Fibroblast of lung (primary cell): ENCODE data around the gene PIP4K2A. TPM values are rescaled to one million over a fixed set of nuclear protein-coding genes. Genes with fewer than 3 reads are reported as not detected.

Source experiments
- DNase-seq, 2 donors: peaks; one replicate each; pipeline versions ENCODE4 v3.0.0 to v3.0.0-alpha.2; 2010; ENCODE audit warnings: low read depth in 2 of 2
- H2AFZ ChIP-seq: 2 replicates; pipeline ENCODE4 v1.5.1; 2012; ENCODE audit warnings: low read length, control low read depth, inconsistent platforms
- H3K27ac ChIP-seq: 2 replicates; pipeline ENCODE4 v1.5.1; 2011; ENCODE audit warnings: low read length, control low read depth; ENCODE audit not compliant: insufficient read depth
- H3K27me3 ChIP-seq: 2 replicates; pipeline ENCODE4 v1.5.1; 2011; ENCODE audit warnings: mild to moderate bottlenecking, low read length; ENCODE audit not compliant: control insufficient read depth, insufficient read depth
- H3K36me3 ChIP-seq: 2 replicates; pipeline ENCODE4 v1.5.1; 2011; ENCODE audit warnings: low read length; ENCODE audit not compliant: control insufficient read depth, insufficient read depth
- H3K4me1 ChIP-seq: 2 replicates; pipeline ENCODE4 v1.5.1; 2011; ENCODE audit warnings: low read length; ENCODE audit not compliant: control insufficient read depth, insufficient read depth; ENCODE audit errors: extremely low read depth
- H3K4me2 ChIP-seq: 2 replicates; pipeline ENCODE4 v1.5.1; 2011; ENCODE audit warnings: low read length, control low read depth; ENCODE audit not compliant: insufficient read depth; ENCODE audit errors: extremely low read depth
- H3K4me3 ChIP-seq, 4 experiments: fragments of 200-600 bp in 1 of 4; sonication (generic) in 1 of 4; replicated peaks in 1 of 4; 2 replicates each; pipeline ENCODE4 v1.5.1; 2011 to 2016; ENCODE audit warnings: low read length in 4 of 4, low read depth in 3 of 4, mild to moderate bottlenecking in 3 of 4, control low read depth in 2 of 4, inconsistent platforms in 1 of 4, mixed read lengths in 1 of 4; ENCODE audit not compliant: insufficient read depth in 1 of 4; ENCODE audit errors: control extremely low read depth in 1 of 4
- H3K79me2 ChIP-seq: 2 replicates; pipeline ENCODE4 v1.5.1; 2012; ENCODE audit warnings: mild to moderate bottlenecking, low read length, inconsistent platforms; ENCODE audit not compliant: control insufficient read depth, insufficient read depth
- H3K9ac ChIP-seq: 2 replicates; pipeline ENCODE4 v1.5.1; 2011; ENCODE audit warnings: mild to moderate bottlenecking, low read length, control low read depth; ENCODE audit not compliant: insufficient read depth
- H3K9me3 ChIP-seq: 2 replicates; pipeline ENCODE4 v1.5.1; 2012; ENCODE audit warnings: low read depth, low read length; ENCODE audit not compliant: control insufficient read depth, insufficient read depth
- H4K20me1 ChIP-seq: 2 replicates; pipeline ENCODE4 v1.5.1; 2011; ENCODE audit warnings: low read length; ENCODE audit not compliant: control insufficient read depth, insufficient read depth; ENCODE audit errors: extremely low read depth
- CTCF ChIP-seq, 2 donors: IDR thresholded peaks in 1 of 2; conservative IDR thresholded peaks in 1 of 2; 1 replicate in 1 of 2; 2 replicates in 1 of 2; pipeline ENCODE4 v1.5.1; 2011 to 2012; ENCODE audit warnings: low read length in 2 of 2, control low read depth in 1 of 2, inconsistent platforms in 1 of 2, low read depth in 1 of 2, mild to moderate bottlenecking in 1 of 2
- EZH2 ChIP-seq: IDR thresholded peaks from 2 replicates; pipeline ENCODE4 v1.5.1; 2012; ENCODE audit warnings: low read length, control low read depth, mild to moderate bottlenecking; ENCODE audit errors: missing control alignments
- polyA plus RNA-seq, 2 donors: library from polyadenylated mRNA; depleted of rRNA in 1 of 2; stranded (reverse) in 1 of 2; unstranded in 1 of 2; fragments of >200 nt; gene quantifications; 2 replicates each; pipeline ENCODE4 v1.2.1, GENCODE V29; 2011 to 2012; ENCODE audit warnings: missing spikeins in 1 of 2
- total RNA-seq: library from RNA; depleted of rRNA; stranded (reverse); fragments of >200 nt; gene quantifications from 2 replicates; pipeline ENCODE4 v1.2.1, GENCODE V29; 2014

The PIP4K2A gene
- total and polyA plus RNA-seq, 2 donors (not counting 1 experiment from before 2014, with no cell fraction given): 28.5 to 40.0 TPM

GRCh38 chr10:22544325-22545068 lies 169.9 kb downstream of the PIP4K2A start:
- no peak for DNase-seq
- no peak overlapping the region for H3K9ac ChIP-seq
- H3K36me3 ChIP-seq: peaks cover 3% of the 10 kb centered on the region
- no peak overlapping the region for H3K27ac ChIP-seq
- H3K4me1 ChIP-seq: no peaks in the 10 kb centered on the region
- H3K4me2 ChIP-seq: no peak overlapping the region
- no peaks in the 10 kb centered on the region for H3K79me2 ChIP-seq
- no peak for TF ChIP-seq EZH2
- TF ChIP-seq CTCF (conservative IDR thresholded peaks at IDR 0.05 in 1 of 2, IDR thresholded peaks at IDR 0.05 in 1 of 2; ENCODE audit: low read depth in 1 of 2, low read length in 2 of 2): no peak
- no peak overlapping the region for H3K4me3 ChIP-seq
- H3K27me3 ChIP-seq: no peaks in the 10 kb centered on the region
- no peak overlapping the region for H2AFZ ChIP-seq
- no peaks in the 10 kb centered on the region for H4K20me1 ChIP-seq
- H3K9me3 ChIP-seq: no peaks in the 10 kb centered on the region

- no peak for DNase-seq
- Histone ChIP-seq H3K27ac (no peak overlapping the region), H3K9me3 (no peaks in the 10 kb centered on the region), H3K9ac (no peak overlapping the region), H4K20me1 (no peaks in the 10 kb centered on the region), H3K4me2 (no peak overlapping the region), H3K79me2 (no peaks in the 10 kb centered on the region), H3K36me3 (peaks cover 7% of the 10 kb centered on the region), H3K4me3 (no peak overlapping the region), H2AFZ (no peak overlapping the region), H3K27me3 (no peaks in the 10 kb centered on the region), H3K4me1 (no peaks in the 10 kb centered on the region)
- TF ChIP-seq EZH2: no peak
- TF ChIP-seq CTCF (conservative IDR thresholded peaks at IDR 0.05 in 1 of 2, IDR thresholded peaks at IDR 0.05 in 1 of 2; ENCODE audit: low read depth in 1 of 2, low read length in 2 of 2): no peak
These were observed 171.6 kb downstream of the PIP4K2A start for GRCh38 chr10:22542773-22543172.

- DNase-seq: no peak
- TF ChIP-seq CTCF (conservative IDR thresholded peaks at IDR 0.05 in 1 of 2, IDR thresholded peaks at IDR 0.05 in 1 of 2; ENCODE audit: low read depth in 1 of 2, low read length in 2 of 2): no peak
- TF ChIP-seq EZH2: no peak
- Histone ChIP-seq H3K4me2 (no peak overlapping the region), H2AFZ (no peak overlapping the region), H3K9me3 (no peaks in the 10 kb centered on the region), H3K27me3 (no peaks in the 10 kb centered on the region), H3K4me1 (no peaks in the 10 kb centered on the region), H3K79me2 (no peaks in the 10 kb centered on the region), H4K20me1 (no peaks in the 10 kb centered on the region), H3K27ac (no peak overlapping the region), H3K9ac (no peak overlapping the region), H3K4me3 (no peak overlapping the region), H3K36me3 (peaks cover 9% of the 10 kb centered on the region)
These were observed 172.5 kb downstream of the PIP4K2A start for GRCh38 chr10:22541900-22542299.
